T-cell (primary cell): ENCODE data around the gene CTU2. TPM values are rescaled to one million over a fixed set of nuclear protein-coding genes. Genes with fewer than 3 reads are reported as not detected.

Experiments used
- ATAC-seq, 4 experiments: fragments of 200-7000 bp in 3 of 4; fragments of 150-1000 bp in 1 of 4; cut with Tn5 transposase; replicated peaks in 1 of 4; 1 replicate in 3 of 4; 2 replicates in 1 of 4; pipeline ENCODE4 v1.10.0; 2021; ENCODE audit warnings: moderate library complexity in 3 of 4, mild to moderate bottlenecking in 2 of 4, moderate number of reproducible peaks in 1 of 4
- CTCF ChIA-PET, 2 donors: fragments of 300-600 bp; sonication (Branson Sonifier 250); formaldehyde crosslinking; loops; one replicate each; lab custom pipeline; 2022; ENCODE audit warnings: antibody characterized with exemption in 2 of 2; lab: Charles Lee
- POLR2A ChIA-PET, 2 donors: fragments of 300-600 bp; sonication (Branson Sonifier 250); formaldehyde crosslinking; loops; one replicate each; lab custom pipeline; 2022; ENCODE audit warnings: antibody characterized with exemption in 2 of 2; lab: Charles Lee
- DNase-seq, 35 experiments: peaks; one replicate each; pipeline versions ENCODE4 v3.0.0 to v3.0.0-alpha.2; 2013 to 2023
- H3K27ac ChIP-seq: one replicate; pipeline ENCODE4 v1.5.1; 2013; ENCODE audit warnings: low read length
- H3K27me3 ChIP-seq, 2 experiments: replicated peaks in 1 of 2; 1 replicate in 1 of 2; 2 replicates in 1 of 2; pipeline versions ENCODE4 v1.6.1 to v1.7.0; 2013; ENCODE audit warnings: low read length in 1 of 2, mixed read lengths in 1 of 2; ENCODE audit not compliant: control insufficient read depth in 2 of 2, insufficient read depth in 2 of 2; ENCODE audit errors: extremely low read depth in 1 of 2
- H3K36me3 ChIP-seq, 2 donors: 1 replicate in 1 of 2; 2 replicates in 1 of 2; pipeline versions ENCODE4 v1.6.1 to v1.7.0; 2013; ENCODE audit warnings: low read length in 1 of 2; ENCODE audit not compliant: control insufficient read depth in 2 of 2, insufficient read depth in 1 of 2; ENCODE audit errors: extremely low read depth in 1 of 2
- H3K4me1 ChIP-seq, 2 experiments: 1 replicate in 1 of 2; 2 replicates in 1 of 2; pipeline versions ENCODE4 v1.6.1 to v1.7.0; 2013; ENCODE audit warnings: low read length in 2 of 2, mixed read lengths in 1 of 2; ENCODE audit not compliant: insufficient read depth in 2 of 2, control insufficient read depth in 1 of 2; ENCODE audit errors: extremely low read depth in 1 of 2
- H3K4me3 ChIP-seq, 2 donors: 1 replicate in 1 of 2; 2 replicates in 1 of 2; pipeline versions ENCODE4 v1.5.1 to v1.7.0; 2013; ENCODE audit warnings: mild to moderate bottlenecking in 2 of 2, low read length in 1 of 2, moderate library complexity in 1 of 2; ENCODE audit not compliant: control insufficient read depth in 1 of 2; ENCODE audit errors: extremely low read depth in 1 of 2
- H3K9me3 ChIP-seq: 2 replicates; pipeline ENCODE4 v1.7.0; 2013
- H3K27ac Mint-ChIP-seq, 2 donors: one replicate each; pipeline ENCODE4 v1.8.0; 2020 to 2021; ENCODE audit warnings: mild to moderate bottlenecking in 2 of 2, mixed read lengths in 2 of 2
- H3K27me3 Mint-ChIP-seq, 2 donors: one replicate each; pipeline ENCODE4 v1.8.0; 2021 to 2022; ENCODE audit warnings: mixed read lengths in 2 of 2
- H3K36me3 Mint-ChIP-seq: one replicate; pipeline ENCODE4 v1.8.0; 2021; ENCODE audit warnings: mixed read lengths
- H3K4me1 Mint-ChIP-seq, 3 donors: one replicate each; pipeline ENCODE4 v1.8.0; 2020 to 2022; ENCODE audit warnings: mixed read lengths in 3 of 3, mild to moderate bottlenecking in 1 of 3
- H3K4me3 Mint-ChIP-seq, 3 donors: one replicate each; pipeline ENCODE4 v1.8.0; 2020 to 2022; ENCODE audit warnings: mild to moderate bottlenecking in 3 of 3, mixed read lengths in 3 of 3, moderate library complexity in 3 of 3
- H3K9me3 Mint-ChIP-seq, 3 donors: one replicate each; pipeline ENCODE4 v1.8.0; 2020 to 2022; ENCODE audit warnings: mixed read lengths in 3 of 3
- WGBS: methylation state at CpG from one replicate; pipeline ENCODE4 v1.1.5; 2013; ENCODE audit warnings: missing lambda C conversion rate; ENCODE audit not compliant: insufficient coverage; 5-methylcytosine and 5-hydroxymethylcytosine counted together
- total RNA-seq, 35 experiments: library from RNA in 6 of 35; stranded (reverse) in 6 of 35; fragments of 120-200 nt in 1 of 35; gene quantifications; one replicate each; pipeline versions ENCODE4 v1.2.1 to v1.2.4 and lab custom pipeline; 2013 to 2026

The CTU2 gene
- total RNA-seq (10 to 100 TPM; 30.1 to 39.5 (median 38.6) TPM), total RNA-seq (lab: John Stamatoyannopoulos, UW) (13.7 to 84.4 (median 24.5) reads per million in 29 experiments)
- total RNA-seq (2013): 8.7 TPM

DNA sequence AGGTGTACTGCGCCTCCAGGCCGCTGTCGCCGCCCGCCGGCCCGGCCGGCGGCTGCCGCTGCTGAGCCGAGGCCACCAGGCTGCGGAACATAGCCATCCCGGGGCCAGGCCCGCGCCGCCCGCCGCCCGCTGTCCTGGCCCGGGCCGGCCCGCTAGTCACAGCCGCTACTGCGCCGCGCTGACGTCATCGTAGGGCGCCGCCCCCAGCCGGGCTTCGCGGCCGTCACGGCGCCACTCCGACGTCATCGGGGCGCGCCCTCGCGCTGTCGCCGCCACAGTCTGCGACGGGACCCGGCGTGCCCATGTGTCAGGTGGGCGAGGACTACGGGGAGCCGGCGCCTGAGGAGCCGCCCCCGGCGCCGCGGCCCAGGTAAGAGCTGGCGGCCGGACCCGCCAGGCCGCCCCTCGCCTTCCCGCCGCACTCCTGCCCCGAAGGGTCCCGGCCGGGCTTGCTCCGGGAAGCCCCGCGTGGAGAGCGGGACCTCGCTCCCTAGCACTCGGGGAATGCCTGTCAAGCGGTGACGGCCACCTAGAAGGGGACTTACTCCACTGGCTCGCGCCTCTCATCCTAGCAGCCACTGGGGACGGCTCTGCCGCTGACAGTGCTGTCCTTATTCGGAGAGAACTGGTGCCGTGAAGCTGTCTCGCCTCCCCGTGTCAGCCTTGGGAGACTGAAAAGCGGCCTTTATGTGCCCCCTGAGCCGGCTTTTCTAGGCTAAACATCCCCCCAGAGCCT lies at the start of gene CTU2, which contains the start of gene RNF166:
Gene CTU2, plus strand, starts transcription at position 275 of the 736 bp plus-strand sequence. Its CDS starts 28 bp downstream, at position 303.
Gene RNF166, minus strand, starts transcription at position 180 of the 736 bp plus-strand sequence. Its CDS starts 83 bp downstream, at position 97.
- WGBS: under 1% methylated on average over 86 of the region's 86 CpGs
- POLR2A ChIA-PET: no interaction called here
- H3K27ac Mint-ChIP-seq: peak within 1 kb of the TSS; percentile 97
- no peaks in the 10 kb centered on the region for H3K9me3 Mint-ChIP-seq
- peak within 1 kb of the TSS; percentile 90 to 99 (median 94) for H3K4me3 Mint-ChIP-seq
- H3K27me3 ChIP-seq: no peaks in the 10 kb centered on the region
- H3K9me3 ChIP-seq: no peaks in the 10 kb centered on the region
- peaks cover 48 to 58% (median 50%) of the 10 kb centered on the region in 3 donors for H3K4me1 Mint-ChIP-seq
- peak within 1 kb of the TSS; percentile 92 for H3K27ac ChIP-seq
- DNase-seq (peak; percentile 80 to 98 (median 89)), ATAC-seq (peak; percentile 61 to 75 (median 68))
- H3K27me3 Mint-ChIP-seq: no peaks in the 10 kb centered on the region
- peaks cover 3 to 17% of the 10 kb centered on the region in 2 donors for H3K36me3 ChIP-seq
- CTCF ChIA-PET: interaction anchor here in 1 of 2 donors (0.6 kb wide), 1 partner anchor 25 kb away, joined by 3 read pairs; no protein-coding TSS in a partner anchor
- peaks cover 3% of the 10 kb centered on the region for H3K36me3 Mint-ChIP-seq
- peak within 1 kb of the TSS; percentile 87 to 88 for H3K4me3 ChIP-seq
- peaks cover 19 to 68% of the 10 kb centered on the region in 2 experiments for H3K4me1 ChIP-seq

DNA sequence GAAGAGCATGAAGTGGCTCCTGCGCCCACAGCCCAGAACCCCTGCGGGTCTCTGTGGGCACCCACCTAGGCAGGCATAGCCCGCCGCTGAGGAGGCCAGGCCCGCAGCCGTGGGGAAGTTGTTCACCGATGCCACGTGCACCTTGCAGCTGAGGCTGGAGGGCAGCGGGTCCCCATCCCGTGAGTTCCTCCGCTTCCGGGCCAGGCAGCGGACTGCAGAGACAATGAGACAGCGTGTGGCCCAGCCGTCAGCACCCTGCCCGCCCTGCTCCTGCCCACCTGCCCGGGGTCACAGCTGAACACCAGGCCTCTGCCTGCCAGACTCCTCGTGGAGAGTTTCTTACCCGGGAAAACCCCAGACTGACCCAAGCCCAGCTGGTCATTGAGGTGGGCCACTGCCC lies 48.9 kb upstream of the CTU2 start:
- H3K4me3 Mint-ChIP-seq: no peak overlapping the region
- H3K36me3 Mint-ChIP-seq: peaks cover 6% of the 10 kb centered on the region
- CTCF ChIA-PET: no interaction called here
- H3K9me3 Mint-ChIP-seq: no peaks in the 10 kb centered on the region
- POLR2A ChIA-PET: no interaction called here
- no peak overlapping the region for H3K27ac Mint-ChIP-seq
- Histone ChIP-seq H3K4me3 (no peak overlapping the region), H3K36me3 (peaks cover 0 to 19% of the 10 kb centered on the region in 2 donors), H3K27ac (no peak overlapping the region), H3K4me1 (peaks cover 6 to 26% of the 10 kb centered on the region in 2 experiments), H3K9me3 (no peaks in the 10 kb centered on the region), H3K27me3 (no peaks in the 10 kb centered on the region)
- no peak for ATAC-seq
- peaks cover 12 to 13% (median 12%) of the 10 kb centered on the region in 3 donors for H3K4me1 Mint-ChIP-seq
- no peak for DNase-seq
- no peaks in the 10 kb centered on the region for H3K27me3 Mint-ChIP-seq
- WGBS: 92% methylated on average over 18 of the region's 19 CpGs

DNA sequence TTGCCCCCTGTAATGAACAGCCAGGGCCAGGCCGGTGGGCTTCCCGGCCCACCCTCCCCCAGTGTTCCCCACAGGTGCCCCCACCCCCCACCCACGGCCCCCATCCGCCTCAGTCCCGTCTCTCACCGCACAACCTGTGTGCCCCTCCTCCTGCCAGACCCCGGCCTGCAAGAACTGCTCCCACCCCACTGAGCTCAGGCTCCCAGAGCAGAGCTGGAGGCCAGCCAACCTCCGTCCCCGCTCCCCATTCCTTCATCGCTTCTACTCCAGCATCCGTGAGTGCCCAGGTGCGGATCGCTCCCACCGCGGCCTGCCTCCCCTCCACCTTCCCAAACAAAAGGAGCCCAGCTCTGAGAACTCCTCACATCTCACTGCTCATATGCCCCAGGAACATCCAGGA lies 47.6 kb upstream of the CTU2 start:
- no peaks in the 10 kb centered on the region for H3K27me3 Mint-ChIP-seq
- ChIA-PET POLR2A (interaction anchor here in 1 of 2 donors (0.5 to 0.6 kb wide), 2 partner anchors 21 to 55 kb away, joined by 3 to 6 read pairs; no protein-coding TSS in a partner anchor), CTCF (interaction anchor here in 1 of 2 donors (0.6 kb wide), 1 partner anchor 44 kb away, joined by 3 read pairs; no protein-coding TSS in a partner anchor)
- 95% methylated on average over 11 of the region's 15 CpGs for WGBS
- H3K36me3 Mint-ChIP-seq: peaks cover 6% of the 10 kb centered on the region
- DNase-seq: no peak
- ATAC-seq: no peak
- no peak overlapping the region for H3K27ac Mint-ChIP-seq
- peaks cover 6 to 18% of the 10 kb centered on the region in 2 experiments for H3K4me1 ChIP-seq
- H3K4me1 Mint-ChIP-seq: peaks cover 12 to 14% (median 12%) of the 10 kb centered on the region in 3 donors
- H3K4me3 Mint-ChIP-seq: no peak overlapping the region
- H3K36me3 ChIP-seq: peaks cover 0 to 19% of the 10 kb centered on the region in 2 donors
- H3K27ac ChIP-seq: no peak overlapping the region
- H3K9me3 Mint-ChIP-seq: no peaks in the 10 kb centered on the region
- H3K27me3 ChIP-seq: no peaks in the 10 kb centered on the region
- H3K4me3 ChIP-seq: no peak overlapping the region
- H3K9me3 ChIP-seq: no peaks in the 10 kb centered on the region

DNA sequence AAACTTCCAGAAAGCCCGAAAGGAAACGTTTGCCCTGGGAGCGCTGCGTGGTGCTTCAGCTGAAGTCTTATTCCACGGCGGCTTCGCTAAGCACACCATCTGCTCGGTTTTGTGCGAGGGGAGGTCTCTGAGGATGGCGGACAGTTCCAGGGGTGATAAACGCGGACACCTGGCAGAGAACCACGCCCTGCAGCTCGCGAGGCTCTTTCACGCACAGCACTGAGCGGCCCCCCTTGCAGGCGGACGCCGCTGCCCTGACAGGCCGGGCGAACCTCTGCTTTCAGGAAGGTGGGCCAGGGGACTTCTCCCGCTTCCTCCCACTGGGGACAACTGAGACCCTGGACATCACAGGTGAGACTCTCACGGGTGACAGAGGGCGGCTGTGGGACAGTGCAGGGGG lies 47.1 kb upstream of the CTU2 start:
- WGBS: 97% methylated on average over 25 of the region's 25 CpGs
- CTCF ChIA-PET: no interaction called here
- no peak overlapping the region for H3K27ac ChIP-seq
- ATAC-seq: no peak
- no peak overlapping the region for H3K27ac Mint-ChIP-seq
- no peak overlapping the region for H3K4me3 ChIP-seq
- no peaks in the 10 kb centered on the region for H3K9me3 Mint-ChIP-seq
- H3K4me3 Mint-ChIP-seq: no peak overlapping the region
- no peaks in the 10 kb centered on the region for H3K27me3 ChIP-seq
- H3K4me1 ChIP-seq: peaks cover 6 to 18% of the 10 kb centered on the region in 2 experiments
- H3K4me1 Mint-ChIP-seq: peaks cover 12 to 17% (median 15%) of the 10 kb centered on the region in 3 donors
- H3K9me3 ChIP-seq: no peaks in the 10 kb centered on the region
- no peaks in the 10 kb centered on the region for H3K27me3 Mint-ChIP-seq
- H3K36me3 Mint-ChIP-seq: peaks cover 6% of the 10 kb centered on the region
- peaks cover 0 to 19% of the 10 kb centered on the region in 2 donors for H3K36me3 ChIP-seq
- DNase-seq: no peak
- POLR2A ChIA-PET: interaction anchor here in 1 of 2 donors (0.5 kb wide), 1 partner anchor 21 kb away, joined by 6 read pairs; no protein-coding TSS in a partner anchor

DNA sequence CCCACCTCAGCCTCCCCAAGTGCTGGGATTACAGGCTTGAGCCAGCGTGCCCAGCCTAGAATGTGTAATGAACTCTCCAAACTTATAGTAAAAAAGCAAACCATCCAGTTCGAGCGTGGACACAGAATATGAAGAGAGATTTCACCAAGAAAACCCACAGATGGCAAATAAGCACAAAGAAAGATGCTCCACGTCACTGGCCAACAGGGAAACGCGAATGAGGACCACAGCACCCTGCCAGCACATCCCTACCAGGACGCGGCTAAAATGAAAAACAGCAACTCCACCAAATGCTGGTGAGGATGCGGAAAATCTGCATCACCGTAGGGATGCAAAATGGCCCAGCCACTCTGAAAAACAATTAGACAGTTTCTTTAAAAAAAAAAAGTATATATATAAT lies 44.8 kb upstream of the CTU2 start:
- DNase-seq: no peak
- peaks cover 0 to 6% of the 10 kb centered on the region in 2 donors for H3K36me3 ChIP-seq
- ChIA-PET POLR2A (interaction anchor here in 1 of 2 donors (0.6 kb wide), 1 partner anchor 20 kb away, joined by 4 read pairs; no protein-coding TSS in a partner anchor), CTCF (interaction anchor here in 1 of 2 donors (0.7 kb wide), 1 partner anchor 646 kb away, joined by 3 read pairs; no protein-coding TSS in a partner anchor)
- H3K27me3 ChIP-seq: no peaks in the 10 kb centered on the region
- H3K4me3 ChIP-seq: no peak overlapping the region
- H3K27ac ChIP-seq: no peak overlapping the region
- peak overlapping the region; percentile 44 to 87 (median 59) for H3K4me3 Mint-ChIP-seq
- no peak for ATAC-seq
- peaks cover 6 to 16% of the 10 kb centered on the region in 2 experiments for H3K4me1 ChIP-seq
- H3K36me3 Mint-ChIP-seq: no peaks in the 10 kb centered on the region
- peaks cover 12 to 22% (median 20%) of the 10 kb centered on the region in 3 donors for H3K4me1 Mint-ChIP-seq
- no peaks in the 10 kb centered on the region for H3K9me3 Mint-ChIP-seq
- H3K9me3 ChIP-seq: no peaks in the 10 kb centered on the region
- H3K27ac Mint-ChIP-seq: peak overlapping the region in 1 of 2 donors; percentile 26
- WGBS: no CpG with 5 or more reads among the region's 10 CpGs
- H3K27me3 Mint-ChIP-seq: no peaks in the 10 kb centered on the region

DNA sequence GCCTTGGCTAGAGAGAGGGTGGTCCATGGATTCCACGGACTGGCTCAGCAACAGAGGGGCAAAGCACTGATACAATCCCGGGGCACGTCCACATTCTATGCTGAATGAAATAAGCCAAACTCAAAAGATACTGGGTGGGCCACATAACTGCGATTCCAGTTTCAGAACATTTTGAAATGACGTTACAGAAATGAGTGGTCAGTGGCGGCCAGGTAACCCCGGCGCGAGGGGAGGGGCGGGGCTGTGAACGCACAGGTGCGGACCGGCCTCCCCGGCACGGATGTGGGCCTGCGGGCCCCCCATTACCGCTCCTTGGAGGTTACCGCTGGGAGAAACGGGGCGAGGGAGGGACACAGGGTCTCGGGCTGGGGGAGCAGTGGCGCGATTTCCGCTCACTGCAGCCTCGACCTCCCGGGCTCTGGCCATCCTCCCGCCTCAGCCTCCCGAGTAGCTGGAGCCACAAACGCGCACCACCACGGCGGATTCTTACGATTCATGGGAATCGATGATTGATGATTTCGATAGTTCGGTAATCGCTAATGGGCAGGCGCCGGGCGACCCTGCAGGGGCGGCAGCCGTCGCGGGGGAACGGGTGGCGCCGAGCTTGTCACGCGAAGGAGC lies 44.0 kb upstream of the CTU2 start:
- POLR2A ChIA-PET: no interaction called here
- Mint-ChIP-seq H3K4me1 (peaks cover 12 to 24% (median 20%) of the 10 kb centered on the region in 3 donors), H3K27ac (peak overlapping the region; percentile 86 to 91), H3K27me3 (no peaks in the 10 kb centered on the region), H3K9me3 (no peaks in the 10 kb centered on the region), H3K36me3 (no peaks in the 10 kb centered on the region), H3K4me3 (peak overlapping the region; percentile 81 to 94 (median 87))
- under 1% methylated on average over 48 of the region's 49 CpGs for WGBS
- Histone ChIP-seq H3K27ac (peak overlapping the region; percentile 79), H3K4me3 (peak overlapping the region; percentile 83 to 85), H3K4me1 (peaks cover 6 to 16% of the 10 kb centered on the region in 2 experiments), H3K9me3 (no peaks in the 10 kb centered on the region), H3K36me3 (peaks cover 0 to 3% of the 10 kb centered on the region in 2 donors), H3K27me3 (no peaks in the 10 kb centered on the region)
- peak in 2 of 4 experiments; percentile 0 to 1 for ATAC-seq
- peak in 1 of 35 experiments; percentile 38 for DNase-seq
- CTCF ChIA-PET: no interaction called here
